ENCODE data around the gene ARAP1.

The ARAP1 gene

DNA sequence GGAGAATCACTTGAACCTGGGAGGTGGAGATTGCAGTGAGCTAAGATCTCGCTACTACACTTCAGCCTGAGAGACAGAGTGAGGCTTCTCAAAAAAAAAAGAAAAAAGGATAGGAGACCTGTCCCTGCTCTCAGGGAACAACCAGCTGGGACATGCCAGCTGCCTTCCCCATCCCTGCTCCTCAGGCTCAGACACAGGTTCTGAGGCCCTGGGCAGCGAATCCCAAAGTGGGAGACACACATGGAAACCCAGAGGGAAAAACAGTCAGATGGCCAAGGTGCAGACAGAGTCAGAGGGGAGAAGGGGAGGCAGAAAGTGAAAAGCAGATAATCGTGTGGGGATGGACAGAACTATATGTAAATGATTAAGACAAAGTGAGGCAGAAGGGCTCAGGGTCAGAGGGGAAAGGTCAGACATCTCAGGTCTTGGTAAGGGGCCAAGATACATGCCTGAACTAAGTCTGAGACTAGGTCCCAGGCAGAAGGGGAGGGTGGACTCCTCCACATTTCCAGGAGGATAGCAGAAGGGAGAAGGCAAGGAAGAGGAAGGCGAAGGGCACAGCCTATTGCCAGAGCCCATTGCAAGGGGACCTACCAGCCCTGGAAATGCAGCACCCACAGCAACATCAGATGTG, 27.4 kb upstream of the ARAP1 start:
- no peak for FAIRE-seq

DNA sequence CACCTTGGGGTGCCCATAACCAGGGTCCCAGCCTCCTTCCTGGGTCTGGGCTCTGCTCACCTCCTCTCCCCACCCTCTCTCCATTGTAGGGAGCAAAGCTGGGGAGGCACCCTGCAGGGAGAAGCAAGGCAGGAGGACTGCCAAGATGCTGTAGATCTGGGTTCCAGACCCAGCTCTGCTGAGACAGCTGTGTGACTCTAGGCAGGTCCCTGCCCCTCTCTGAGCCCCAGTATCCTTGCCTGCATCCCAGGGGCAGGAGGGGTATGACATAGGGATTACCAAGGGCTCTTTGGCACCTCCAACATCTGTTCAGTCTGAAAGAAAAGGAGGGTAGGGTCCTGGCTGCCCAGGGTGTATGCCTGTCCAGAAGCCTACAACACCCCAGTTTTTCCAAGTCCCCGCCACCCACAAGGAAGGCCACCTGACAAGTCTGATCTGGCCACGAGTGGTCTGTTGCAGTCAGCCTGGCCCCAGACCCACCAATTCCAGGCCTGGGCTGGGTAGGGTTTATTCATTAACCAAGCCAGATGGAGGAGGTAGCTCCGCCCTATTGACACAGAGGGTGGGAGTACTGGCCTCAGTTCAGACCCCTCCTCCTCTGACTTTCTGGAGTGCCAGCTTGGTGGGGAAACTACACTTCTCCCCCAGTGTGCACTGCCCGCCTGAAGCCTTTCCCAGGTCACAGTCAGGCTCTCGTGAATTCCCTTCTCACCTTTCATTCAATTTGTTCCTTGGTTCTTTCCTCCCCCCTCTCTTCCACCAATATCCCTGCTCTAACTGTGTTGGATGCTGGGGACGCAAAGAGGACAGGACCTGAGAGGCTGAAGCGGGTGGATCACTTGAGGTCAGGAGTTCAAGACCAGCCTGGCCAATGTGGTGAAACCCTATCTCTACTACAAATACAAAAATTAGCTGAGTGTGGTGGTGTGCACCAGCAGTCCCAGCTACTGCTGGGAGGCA, 26.6 kb upstream of the ARAP1 start:
- FAIRE-seq, result no peak

DNA sequence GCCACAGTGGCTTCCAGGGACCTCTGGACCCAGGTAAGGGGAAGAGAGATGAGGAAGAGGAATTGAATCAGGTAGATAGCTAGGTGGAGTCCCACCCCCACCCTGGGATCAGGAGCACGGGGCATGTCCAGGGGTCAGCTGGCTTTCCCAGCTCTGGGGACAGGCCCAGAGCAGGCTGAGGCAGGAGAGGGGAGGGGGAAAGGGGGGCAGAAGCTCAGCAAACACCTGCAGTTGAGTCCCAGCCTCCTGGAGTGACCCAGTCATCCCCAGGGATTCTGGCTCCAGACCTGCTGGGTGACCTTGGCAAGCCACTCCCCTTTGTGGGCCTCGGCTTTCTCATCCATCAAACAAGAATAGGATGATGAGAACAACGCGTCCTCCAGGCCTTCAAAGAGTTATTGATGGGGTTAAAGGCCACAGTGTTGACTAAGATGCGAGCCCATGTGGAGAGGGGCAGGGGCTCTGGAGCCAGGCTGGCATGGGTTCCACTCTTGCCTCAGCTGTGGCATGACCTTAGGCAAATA, 25.6 kb upstream of the ARAP1 start:
- no peak for FAIRE-seq

DNA sequence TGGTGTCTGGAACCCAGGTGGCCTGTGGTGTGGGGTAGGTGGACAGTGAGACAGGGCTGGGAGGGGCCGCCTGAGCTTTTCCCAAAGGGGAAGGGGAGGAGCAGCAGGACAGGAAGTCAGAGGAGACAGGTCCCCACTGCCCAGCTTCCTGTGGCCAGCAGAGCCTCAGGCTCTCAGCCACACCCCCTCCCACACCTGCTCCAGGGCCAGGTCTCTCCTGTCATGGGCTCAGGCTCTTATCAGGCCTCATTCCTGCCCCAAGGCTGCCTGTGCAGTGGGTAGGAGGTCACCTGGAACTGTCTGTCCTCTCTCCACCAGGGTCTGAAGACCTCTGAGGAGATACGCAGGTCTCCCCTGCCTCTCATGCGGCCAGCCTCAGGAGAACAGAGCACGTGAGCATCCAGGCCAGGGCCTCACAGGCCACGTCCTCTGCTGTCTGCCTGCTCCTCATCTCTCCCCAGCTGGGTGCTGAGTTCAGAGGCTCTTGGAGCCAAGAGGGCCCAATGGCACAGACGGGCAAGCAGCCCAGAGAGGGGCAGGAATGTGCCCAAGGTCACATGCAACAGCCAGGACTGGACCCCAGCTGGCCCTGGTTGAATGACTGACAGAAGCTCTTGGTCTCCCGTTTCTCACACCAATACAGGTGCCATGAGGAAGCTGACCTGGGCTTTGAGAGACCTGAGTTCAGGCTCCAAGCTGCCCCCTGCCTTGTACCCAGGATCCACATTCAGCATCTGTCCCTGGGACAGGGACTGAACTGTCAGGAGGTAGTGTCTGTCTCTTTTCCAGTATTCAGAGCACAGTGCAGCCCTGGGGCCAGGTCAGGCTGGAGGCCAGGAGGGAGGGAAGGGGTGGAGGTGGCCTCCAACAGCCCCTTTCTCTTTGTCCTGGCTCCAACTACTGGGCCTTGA, 24.9 kb upstream of the ARAP1 start:
- FAIRE-seq, result no peak

DNA sequence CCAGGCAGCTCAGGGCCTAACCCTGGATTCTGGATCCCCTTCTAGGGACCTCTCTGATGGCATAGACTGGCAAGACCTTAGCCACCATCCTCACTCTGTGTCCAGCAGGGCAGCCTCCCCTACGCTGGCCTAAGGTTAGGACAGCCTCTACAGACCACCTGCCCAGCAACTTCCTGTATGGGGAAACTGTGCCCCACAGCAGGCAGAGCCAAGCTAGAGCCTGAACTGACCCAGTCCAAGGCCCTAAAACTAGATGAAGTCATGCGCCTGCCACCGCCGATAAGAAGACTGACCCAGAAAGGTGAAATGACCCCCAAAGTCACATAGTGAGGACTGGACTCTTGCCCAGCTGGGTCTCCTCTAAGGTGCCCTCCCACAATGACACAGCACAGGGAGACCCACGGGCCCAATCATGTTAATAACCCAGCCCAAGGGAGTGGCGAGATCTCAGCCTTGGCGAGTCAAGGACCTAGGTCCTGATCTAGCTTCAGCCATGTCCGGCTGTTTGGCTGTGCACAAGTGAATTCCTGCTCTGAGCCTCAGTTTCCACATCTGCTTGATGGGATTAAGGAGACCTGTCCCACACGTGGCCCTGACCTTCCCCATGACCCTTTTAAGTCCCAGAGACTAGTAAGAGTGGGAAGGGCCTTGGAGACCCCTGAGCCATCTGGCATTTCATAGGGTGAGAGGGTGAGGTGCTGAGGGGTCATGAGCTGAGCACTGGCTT, 24.1 kb upstream of the ARAP1 start:
- no peak for FAIRE-seq

DNA sequence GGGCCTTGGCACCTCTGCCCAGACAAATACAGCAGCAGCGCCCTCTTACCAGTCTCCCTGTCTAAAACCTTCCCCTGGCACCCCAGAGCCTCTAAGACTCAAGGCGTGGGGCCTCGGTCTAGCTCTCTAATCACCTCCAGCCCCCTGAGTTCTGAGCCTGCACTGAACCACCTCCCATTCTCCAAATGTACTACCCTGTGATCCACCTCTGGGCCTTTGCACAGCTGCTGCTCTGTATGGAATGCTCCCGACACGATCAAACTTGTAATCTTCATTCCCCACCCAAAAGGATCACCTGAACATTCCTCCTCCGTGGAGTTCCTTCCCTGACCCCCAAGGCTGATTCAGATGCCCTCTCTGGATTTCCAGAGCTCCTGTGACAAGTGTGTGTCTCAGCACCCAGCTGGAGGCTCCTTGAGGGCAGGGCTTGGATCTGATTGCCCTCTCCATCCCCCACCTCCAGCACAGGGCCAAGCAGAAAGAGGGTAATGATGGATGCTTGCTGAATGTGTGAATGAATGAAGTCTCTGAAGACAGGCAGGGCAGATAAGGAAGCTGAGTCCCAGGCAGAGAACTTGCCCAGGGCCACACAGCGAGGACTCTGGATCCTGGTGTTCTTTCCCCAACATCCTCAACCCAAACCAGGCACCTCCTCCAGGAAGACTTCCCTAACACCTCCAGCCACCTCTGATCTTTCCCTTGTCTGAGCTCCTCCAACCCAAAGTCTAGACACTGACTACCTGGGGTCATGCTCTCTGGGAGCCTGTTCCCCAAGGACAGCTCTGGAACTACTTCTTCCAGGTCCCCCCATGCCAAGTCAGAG, 23.3 kb upstream of the ARAP1 start:
- no peak for FAIRE-seq

DNA sequence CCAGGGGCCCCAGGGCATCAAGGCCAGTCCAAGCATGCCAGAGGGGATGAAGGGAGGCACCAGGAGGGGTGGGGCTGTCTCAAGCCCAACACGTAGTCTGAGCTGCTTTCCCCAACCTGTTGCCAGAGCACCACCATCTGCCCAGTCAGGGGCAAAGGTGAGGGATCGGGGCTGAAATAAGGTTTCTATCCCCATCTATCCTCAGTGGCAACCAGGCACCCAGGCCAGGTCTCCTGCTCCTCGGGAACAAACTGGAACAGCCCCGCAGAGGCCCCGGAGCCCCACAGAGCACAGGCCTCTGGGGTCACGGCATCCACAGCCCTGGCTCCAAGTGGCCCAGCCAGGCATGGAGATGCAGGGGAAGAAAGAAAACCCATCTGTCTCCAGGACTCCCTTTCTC, 22.3 kb upstream of the ARAP1 start:
- no peak for FAIRE-seq

DNA sequence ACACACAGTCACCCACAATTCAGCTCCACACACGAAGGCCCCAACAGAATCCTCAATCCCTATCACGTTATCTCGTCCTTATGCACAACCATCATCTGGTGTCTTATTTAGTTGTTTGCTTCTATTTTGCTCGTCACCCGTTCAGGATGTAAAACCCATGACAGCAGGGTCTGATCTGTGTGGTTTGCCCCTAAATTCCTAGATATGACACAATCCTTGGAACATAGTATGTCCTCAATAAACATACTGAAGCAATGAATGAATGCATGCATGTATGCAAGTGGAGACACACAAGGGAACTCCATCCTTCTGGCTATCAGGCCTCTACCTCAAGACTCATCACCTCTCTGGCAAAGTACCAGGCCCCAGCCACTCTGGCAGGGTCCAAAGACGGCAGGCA, 21.5 kb upstream of the ARAP1 start:
- FAIRE-seq, result no peak

DNA sequence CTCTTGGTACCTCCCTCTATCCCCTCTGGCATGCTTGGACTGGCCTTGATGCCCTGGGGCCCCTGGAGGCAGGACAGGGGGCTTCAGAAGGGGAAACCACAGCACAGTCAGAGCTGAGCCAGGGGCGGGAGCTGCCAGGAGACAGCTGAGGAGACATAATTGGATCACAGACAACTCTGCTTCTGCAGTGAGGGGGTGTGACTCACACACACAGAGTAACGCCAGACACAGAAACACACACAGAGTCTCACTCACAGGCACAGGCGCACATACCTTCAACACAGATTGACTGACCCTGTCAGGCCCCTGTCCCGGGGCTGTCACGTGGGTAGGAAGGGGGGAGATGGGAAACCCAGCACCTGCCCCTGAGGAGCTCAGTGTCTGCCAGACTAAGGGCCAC, 21.1 kb upstream of the ARAP1 start:
- no peak for FAIRE-seq

DNA sequence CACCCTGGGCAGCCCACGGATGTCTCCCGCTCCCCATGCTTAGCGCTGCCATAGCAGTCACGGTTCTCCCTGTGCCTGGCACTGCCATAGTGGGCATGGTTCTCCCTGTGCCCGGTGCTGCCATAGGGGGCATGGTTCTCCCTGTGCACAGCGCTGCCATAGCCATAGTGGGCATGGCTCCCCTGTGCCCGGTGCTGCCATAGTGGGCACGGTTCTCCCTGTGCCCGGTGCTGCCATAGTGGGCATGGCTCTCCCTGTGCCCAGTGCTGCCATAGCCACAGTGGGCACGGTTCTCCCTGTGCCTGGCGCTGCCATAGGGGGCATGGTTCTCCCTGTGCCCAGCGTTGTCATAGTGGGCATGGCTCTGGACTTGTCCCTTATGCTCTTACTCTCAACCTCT, 19.9 kb upstream of the ARAP1 start:
- FAIRE-seq, result no peak

DNA sequence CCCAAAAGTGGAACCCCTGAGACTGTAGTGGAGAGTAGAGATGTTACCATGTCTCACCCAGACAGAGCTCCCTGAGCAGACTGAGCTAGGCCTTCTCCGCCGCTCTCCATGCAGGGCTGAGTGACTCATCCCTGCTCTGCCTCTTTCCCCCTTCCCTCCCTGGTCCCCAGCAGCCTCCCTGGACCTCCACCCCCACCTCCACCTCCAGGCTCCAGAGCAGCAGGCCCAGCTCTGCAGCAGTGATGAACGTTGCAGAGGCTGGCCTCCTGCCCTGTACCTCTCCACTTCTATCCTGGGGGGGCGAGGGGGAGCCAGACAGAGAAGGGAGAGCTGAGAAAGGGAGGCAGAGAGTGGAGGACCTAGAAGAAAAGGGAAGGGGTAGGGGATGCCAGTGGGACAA, 19.3 kb upstream of the ARAP1 start:
- no peak for FAIRE-seq

DNA sequence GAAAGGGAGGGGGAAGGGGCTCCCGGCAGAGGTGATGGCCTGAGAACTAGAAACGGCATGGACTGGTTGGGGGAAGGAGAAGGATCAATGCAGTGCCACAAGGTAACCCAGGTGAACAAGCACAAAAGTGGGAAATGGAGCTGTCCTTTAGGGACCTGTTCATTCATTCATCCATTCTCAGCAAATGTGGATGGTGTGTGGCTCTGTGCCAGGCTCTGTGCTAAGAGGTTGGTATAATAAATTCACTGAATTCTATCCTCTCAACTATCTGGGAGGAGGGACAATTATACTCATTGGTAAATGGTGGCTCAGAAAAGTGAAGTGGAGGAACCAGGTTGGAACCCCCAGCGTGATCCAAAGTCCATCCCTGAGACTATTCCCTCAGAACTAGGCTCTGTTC, 18.6 kb upstream of the ARAP1 start:
- FAIRE-seq, result no peak

DNA sequence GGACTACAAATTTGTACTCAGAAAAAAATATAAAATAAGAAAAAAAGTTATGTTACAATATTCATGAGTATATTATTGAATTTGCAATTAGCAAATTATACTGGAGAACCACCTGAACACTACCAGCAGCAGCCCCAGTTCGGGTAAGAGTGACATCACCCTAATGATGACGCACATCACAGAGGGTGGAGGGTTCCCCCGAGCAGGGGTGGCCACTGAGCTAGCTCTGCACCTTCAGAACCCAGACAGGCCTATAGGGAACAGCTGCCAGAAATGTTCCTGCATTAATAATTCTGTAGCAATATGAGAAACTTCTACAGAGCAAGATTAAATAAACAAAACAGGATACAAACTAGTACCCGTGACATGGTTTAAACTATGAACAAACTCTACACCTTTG, 17.5 kb upstream of the ARAP1 start:
- no peak for FAIRE-seq

DNA sequence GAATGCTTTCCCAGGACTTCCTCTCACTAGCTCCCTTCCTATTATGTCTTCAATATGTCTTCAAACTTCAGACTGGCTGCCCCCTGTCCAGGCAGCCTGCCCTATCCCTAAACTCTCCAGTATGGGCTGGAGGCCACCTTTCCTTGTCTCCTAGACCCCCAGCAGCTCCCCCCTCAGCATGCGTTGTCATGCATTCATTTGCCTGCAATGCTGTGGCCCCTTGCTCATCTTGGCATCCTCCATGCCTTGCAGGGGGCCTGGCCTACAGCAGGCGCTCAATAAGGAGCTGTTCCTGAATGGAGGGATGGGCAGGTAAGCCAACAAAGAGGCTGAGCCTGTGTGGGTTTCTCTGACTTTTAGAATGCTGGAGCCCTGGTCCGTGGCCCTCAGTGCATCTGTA, 16.4 kb upstream of the ARAP1 start:
- no peak for FAIRE-seq

DNA sequence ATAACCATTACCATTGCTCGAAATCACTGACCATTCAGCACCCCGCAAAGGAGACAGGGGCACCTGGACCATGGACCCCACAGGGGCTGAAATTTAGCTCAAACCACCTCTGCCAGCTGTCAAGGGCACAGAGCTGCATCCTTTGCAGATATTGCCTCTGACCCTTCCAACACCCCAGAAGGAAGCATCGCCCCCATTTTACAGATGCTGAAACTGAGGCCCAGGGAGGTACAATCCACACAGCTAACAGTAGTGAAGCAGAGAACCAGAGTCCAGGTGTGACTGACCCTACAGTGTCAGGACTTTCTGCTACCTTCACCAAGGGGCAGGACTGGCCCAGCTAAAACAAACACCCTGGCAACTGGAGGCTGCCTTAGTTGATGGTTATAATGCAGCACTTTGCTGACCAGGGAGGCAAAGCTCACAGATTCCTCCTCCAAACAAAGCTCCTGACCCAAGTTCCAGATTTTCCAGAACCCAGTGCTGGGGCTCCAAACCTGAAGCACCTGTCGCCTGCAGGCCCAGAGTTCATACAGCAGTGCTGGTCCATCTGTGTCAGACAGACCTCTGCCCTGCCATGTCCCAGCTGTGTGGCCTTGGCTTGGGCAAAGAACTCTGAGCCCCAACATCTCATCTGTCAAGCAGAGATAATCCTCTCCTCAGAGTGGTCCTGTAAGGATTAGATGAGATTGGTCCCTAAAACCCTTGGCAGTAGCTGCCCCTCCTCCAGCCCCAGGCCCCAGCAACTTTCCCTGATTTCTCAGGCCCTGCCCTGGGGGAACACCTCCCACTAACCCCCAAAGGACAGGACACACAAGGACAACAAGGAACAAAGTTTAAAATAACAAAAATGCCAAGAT, 15.2 kb upstream of the ARAP1 start:
- no peak for FAIRE-seq

DNA sequence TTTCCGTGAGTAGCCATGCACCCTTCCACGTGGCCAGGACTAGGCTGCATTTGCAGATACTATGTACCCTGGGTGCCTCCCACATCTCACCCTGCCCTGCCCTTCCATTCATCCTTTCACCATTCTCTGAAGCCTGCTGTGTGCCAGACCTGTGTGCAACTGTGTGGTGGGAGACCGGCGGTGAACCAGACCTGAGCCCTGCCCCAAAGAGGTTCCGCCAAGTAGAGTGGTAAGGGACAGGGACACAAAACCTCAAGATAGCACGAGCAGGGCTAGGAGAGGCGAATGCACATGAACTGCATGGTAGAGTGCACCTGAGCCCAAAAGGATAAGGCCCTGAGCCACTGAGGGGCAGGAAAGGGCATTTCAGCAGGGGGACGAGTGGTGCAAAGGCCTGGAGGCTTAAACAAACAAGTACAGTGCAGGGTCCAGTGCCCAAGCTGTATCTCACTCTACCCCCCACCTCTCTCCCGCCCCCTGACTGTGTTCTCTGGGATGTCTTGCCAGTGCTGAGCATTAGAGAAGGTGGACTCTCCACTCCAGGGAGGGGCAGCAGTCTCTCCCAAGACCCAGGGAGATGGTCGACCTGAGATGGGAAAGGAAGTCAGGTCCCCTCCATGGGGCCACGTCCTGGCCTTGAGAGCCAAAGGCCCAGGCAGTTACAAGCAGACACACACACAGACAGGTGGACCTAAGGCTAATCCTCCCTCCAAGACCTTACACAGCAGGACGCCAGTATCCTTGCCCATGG, 14.1 kb upstream of the ARAP1 start:
- FAIRE-seq, result no peak

DNA sequence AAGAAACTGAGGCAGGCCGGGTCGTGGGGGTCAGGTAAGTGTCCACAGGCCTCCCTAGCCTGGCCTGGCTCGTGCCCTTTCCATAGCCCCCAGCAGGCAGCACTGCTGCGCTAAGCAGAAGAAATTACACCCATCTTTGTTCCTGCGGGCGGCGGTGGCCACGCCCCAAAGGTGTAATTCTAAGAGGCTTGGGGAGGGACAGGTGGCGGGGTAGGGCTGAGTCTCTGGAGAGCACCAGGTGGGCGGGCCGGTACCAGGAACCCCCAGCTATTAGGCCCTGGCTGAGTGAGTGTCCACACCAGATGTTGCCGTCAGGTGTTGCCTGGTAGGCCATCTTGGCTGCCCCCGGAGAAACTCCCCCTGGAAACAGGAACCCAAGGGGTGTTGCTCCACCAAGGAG, 12.3 kb upstream of the ARAP1 start:
- FAIRE-seq, result no peak

DNA sequence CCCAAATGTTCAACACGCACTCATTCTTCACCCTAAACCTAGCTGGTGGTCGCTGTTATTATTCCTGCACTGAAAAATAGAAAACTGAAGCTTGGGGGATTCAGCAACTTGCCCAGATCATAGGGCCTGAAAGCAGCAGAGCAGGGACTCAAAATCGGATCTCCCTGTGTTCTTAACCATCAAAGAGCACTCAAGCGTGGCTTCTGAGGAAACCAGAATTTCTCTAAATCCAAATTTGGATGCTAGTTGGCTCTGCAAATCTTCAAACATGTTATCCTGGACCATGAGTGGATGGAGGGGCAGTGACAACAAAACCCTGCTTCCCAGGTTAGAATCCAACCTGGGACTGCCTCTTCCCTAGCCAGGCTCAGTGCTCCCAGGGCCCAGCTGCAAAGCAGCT, 11.6 kb upstream of the ARAP1 start:
- no peak for FAIRE-seq

DNA sequence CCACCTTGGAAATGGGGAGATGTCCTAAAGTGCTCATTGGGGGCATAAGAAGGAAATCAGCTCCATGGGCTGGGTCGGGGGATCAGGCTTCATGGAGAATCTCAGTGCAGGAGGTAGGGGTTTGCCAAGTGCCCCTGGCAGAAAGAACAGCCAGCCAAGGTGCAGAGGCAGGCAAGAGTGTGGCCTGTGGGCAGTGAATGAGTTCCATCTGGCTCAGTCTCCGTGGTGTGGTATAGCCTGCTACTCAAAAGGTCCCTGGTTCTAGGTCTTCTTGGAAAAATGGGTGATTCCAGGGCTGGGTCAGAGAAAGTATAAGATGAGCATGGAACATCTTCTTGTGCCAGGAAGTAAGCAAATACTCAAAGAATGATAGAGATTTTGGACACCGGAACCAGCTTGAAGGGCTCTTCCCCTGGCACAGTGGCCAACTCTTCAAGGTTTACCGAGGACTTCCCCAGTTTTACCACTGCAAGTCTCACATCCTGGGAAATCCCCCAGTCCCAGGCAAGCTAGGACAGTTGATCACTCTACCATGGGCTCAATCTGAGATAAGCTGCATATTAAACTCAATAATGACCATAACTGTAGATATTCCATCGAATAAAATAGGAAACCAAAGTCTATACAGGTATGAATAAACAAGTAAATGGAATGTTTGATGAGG, 10.6 kb upstream of the ARAP1 start:
- no peak for FAIRE-seq
